ENCODE measurements around the gene NPY5R.

- TF ChIP-seq CTCF (conservative IDR thresholded peaks at IDR 0.05; ENCODE audit: low read depth, low read length) (no peak), EZH2 (IDR thresholded peaks at IDR 0.05; ENCODE audit: borderline replicate concordance, low read depth, low read length, poor library complexity, severe bottlenecking) (no peak)
These were observed 28.3 kb downstream of the NPY5R start for GRCh38 chr4:163372029-163372428.

Data from A673 (cell line).